ENCODE results near the gene RAB3IL1.

RAB3IL1 gene

GRCh38 chr11:61918251-61918937 lies 1.0 kb upstream of the RAB3IL1 start:
- Histone ChIP-seq H3K4me1 (ENCODE audit: low read length) (no peaks in the 10 kb centered on the region), H3K9ac (ENCODE audit: low read length) (no peak overlapping the region), H3K27me3 (ENCODE audit: low read depth, low read length) (peaks cover 13% of the 10 kb centered on the region; the same call in 1 of the 2 replicates), H3K79me2 (ENCODE audit: low read length) (no peaks in the 10 kb centered on the region), H3K36me3 (replicated peaks; ENCODE audit: low read depth, low read length) (no peaks in the 10 kb centered on the region), H3K4me3 (ENCODE audit: low read length) (no peak overlapping the region), H4K20me1 (ENCODE audit: insufficient read depth, low read length) (no peaks in the 10 kb centered on the region), H2AFZ (ENCODE audit: low read depth, low read length) (no peak overlapping the region), H3K4me2 (ENCODE audit: low read length) (no peak overlapping the region), H3K9me3 (ENCODE audit: insufficient read depth, low read length) (no peaks in the 10 kb centered on the region), H3K27ac (ENCODE audit: low read length) (no peak overlapping the region)
- no peak for TF ChIP-seq EZH2phosphoT487 (IDR thresholded peaks at IDR 0.05; ENCODE audit: low read depth)
- TF ChIP-seq CTCF (IDR thresholded peaks at IDR 0.05; ENCODE audit: low read depth, low read length), result no peak

GRCh38 chr11:61916737-61917333 lies 531 bp downstream of the RAB3IL1 start:
- Histone ChIP-seq H3K36me3 (replicated peaks; ENCODE audit: low read depth, low read length) (no peaks in the 10 kb centered on the region), H3K27me3 (ENCODE audit: low read depth, low read length) (peaks cover 13% of the 10 kb centered on the region; the same call in 1 of the 2 replicates), H3K79me2 (ENCODE audit: low read length) (no peaks in the 10 kb centered on the region), H4K20me1 (ENCODE audit: insufficient read depth, low read length) (no peaks in the 10 kb centered on the region), H3K4me2 (ENCODE audit: low read length) (no peak overlapping the region), H3K27ac (ENCODE audit: low read length) (no peak overlapping the region), H3K4me1 (ENCODE audit: low read length) (no peaks in the 10 kb centered on the region), H2AFZ (ENCODE audit: low read depth, low read length) (no peak overlapping the region), H3K9me3 (ENCODE audit: insufficient read depth, low read length) (no peaks in the 10 kb centered on the region), H3K9ac (ENCODE audit: low read length) (no peak overlapping the region), H3K4me3 (ENCODE audit: low read length) (no peak overlapping the region)
- TF ChIP-seq EZH2phosphoT487 (IDR thresholded peaks at IDR 0.05; ENCODE audit: low read depth), result no peak
- no peak for TF ChIP-seq CTCF (IDR thresholded peaks at IDR 0.05; ENCODE audit: low read depth, low read length)

GRCh38 chr11:61914471-61915171 lies 2.7 kb downstream of the RAB3IL1 start:
- H3K4me1 ChIP-seq (ENCODE audit: low read length), result no peaks in the 10 kb centered on the region
- H3K27me3 ChIP-seq (ENCODE audit: low read depth, low read length), result 0 out of 2 replicates have a peak, but pooled peaks cover 7% of the 10 kb centered on the region
- H3K27ac ChIP-seq (ENCODE audit: low read length), result no peak overlapping the region
- H3K4me2 ChIP-seq (ENCODE audit: low read length), result no peak overlapping the region
- no peaks in the 10 kb centered on the region for H3K36me3 ChIP-seq (replicated peaks; ENCODE audit: low read depth, low read length)
- H3K9ac ChIP-seq (ENCODE audit: low read length), result no peak overlapping the region
- no peaks in the 10 kb centered on the region for H4K20me1 ChIP-seq (ENCODE audit: insufficient read depth, low read length)
- no peaks in the 10 kb centered on the region for H3K79me2 ChIP-seq (ENCODE audit: low read length)
- no peaks in the 10 kb centered on the region for H3K9me3 ChIP-seq (ENCODE audit: insufficient read depth, low read length)
- no peak overlapping the region for H3K4me3 ChIP-seq (ENCODE audit: low read length)
- H2AFZ ChIP-seq (ENCODE audit: low read depth, low read length), result no peak overlapping the region
- TF ChIP-seq CTCF (IDR thresholded peaks at IDR 0.05; ENCODE audit: low read depth, low read length) (no peak), EZH2phosphoT487 (IDR thresholded peaks at IDR 0.05; ENCODE audit: low read depth) (no peak)

Measured in OCI-LY3 (cell line).